Uterus (tissue), 4 donors: Measurements from ENCODE around the gene PPP2R2D. TPM values are rescaled to one million over a fixed set of nuclear protein-coding genes. Genes with fewer than 3 reads are reported as not detected.

Source experiments
- DNase-seq, 2 donors: peaks; one replicate each; pipeline ENCODE4 v3.0.0-alpha.2; 2019 to 2020
- H3K27ac ChIP-seq, 2 donors: fragments of 200-600 bp; sonication (generic); 1 replicate in 1 of 2; 2 replicates in 1 of 2; pipeline ENCODE4 v1.5.1; 2016 to 2018
- H3K27me3 ChIP-seq, 2 donors: fragments of 200-600 bp; sonication (generic); one replicate each; pipeline ENCODE4 v1.5.1; 2018 to 2019; ENCODE audit warnings: control low read depth in 1 of 2
- H3K36me3 ChIP-seq, 2 donors: fragments of 200-600 bp; sonication (generic); one replicate each; pipeline ENCODE4 v1.5.1; 2019; ENCODE audit warnings: control low read depth in 1 of 2
- H3K4me1 ChIP-seq, 2 donors: fragments of 200-600 bp; sonication (generic); one replicate each; pipeline ENCODE4 v1.5.1; 2018 to 2019; ENCODE audit warnings: control low read depth in 1 of 2
- H3K4me3 ChIP-seq, 2 donors: fragments of 200-600 bp; sonication (generic); 1 replicate in 1 of 2; 2 replicates in 1 of 2; pipeline ENCODE4 v1.5.1; 2018 to 2019; ENCODE audit warnings: mild to moderate bottlenecking in 1 of 2
- H3K9me3 ChIP-seq, 2 donors: fragments of 200-600 bp; sonication (generic); one replicate each; pipeline ENCODE4 v1.5.1; 2019; ENCODE audit warnings: control low read depth in 1 of 2
- POLR2A ChIP-seq, 2 donors: fragments of 450-650 bp; IDR thresholded peaks; one replicate each; pipeline ENCODE4 v1.6.1; 2016; ENCODE audit warnings: antibody characterized with exemption in 2 of 2, mild to moderate bottlenecking in 1 of 2, moderate library complexity in 1 of 2
- intact Hi-C: fragments of 100-400 bp; cut with DNase I; formaldehyde crosslinking; loops from one replicate; pipeline ENCODE4 v1.15.1; 2023; ENCODE audit warnings: low total_unique reads
- total RNA-seq, 4 donors: library from RNA; depleted of rRNA in 3 of 4; stranded (reverse); fragments of >200 nt in 3 of 4; gene quantifications; one replicate each; pipeline versions ENCODE4 v1.1.0 to v1.2.4, GENCODE V29; 2014 to 2023
- TF ChIP-seq, protein P1 (sequence below), 4 experiments: fragments of 200-600 bp in 2 of 4; fragments of 450-650 bp in 2 of 4; sonication (generic) in 2 of 4; IDR thresholded peaks; one replicate each; pipeline ENCODE4 v1.5.1; 2016 to 2019; ENCODE audit warnings: antibody characterized with exemption in 4 of 4, mild to moderate bottlenecking in 2 of 4, moderate library complexity in 1 of 4
- donor health status: DM: yes; HTN: yes; CAD: no.

PPP2R2D gene
- total RNA-seq, 4 donors from 2014 or later: 21.2 to 43.2 (median 36.3) TPM

DNA sequence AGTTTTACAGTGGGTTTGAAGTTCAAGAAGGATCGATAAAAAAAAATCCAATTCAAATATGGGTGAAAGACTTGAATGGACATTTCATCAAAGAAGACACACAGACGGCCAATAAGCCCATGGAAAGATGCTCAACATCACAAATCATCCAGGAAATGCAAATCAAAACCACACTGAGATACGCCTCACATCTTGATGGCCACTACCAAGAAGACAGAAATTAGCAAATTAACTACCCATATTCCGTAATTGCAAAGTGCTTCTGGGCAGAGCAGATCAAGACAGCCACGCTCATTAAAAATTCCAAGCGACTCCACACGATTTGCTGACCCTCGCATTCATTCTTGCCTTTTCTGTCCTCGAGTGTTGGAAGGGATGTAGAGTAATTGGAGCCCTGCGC is 34.1 kb upstream of the PPP2R2D start:
- H3K4me3 ChIP-seq: no peak overlapping the region
- H3K4me1 ChIP-seq: no peaks in the 10 kb centered on the region
- no peaks in the 10 kb centered on the region for H3K9me3 ChIP-seq
- DNase-seq: no peak
- intact Hi-C loops: no loop called here
- H3K27ac ChIP-seq: no peak overlapping the region
- no peaks in the 10 kb centered on the region for H3K36me3 ChIP-seq
- no peaks in the 10 kb centered on the region for H3K27me3 ChIP-seq
- TF ChIP-seq, protein P1, sequence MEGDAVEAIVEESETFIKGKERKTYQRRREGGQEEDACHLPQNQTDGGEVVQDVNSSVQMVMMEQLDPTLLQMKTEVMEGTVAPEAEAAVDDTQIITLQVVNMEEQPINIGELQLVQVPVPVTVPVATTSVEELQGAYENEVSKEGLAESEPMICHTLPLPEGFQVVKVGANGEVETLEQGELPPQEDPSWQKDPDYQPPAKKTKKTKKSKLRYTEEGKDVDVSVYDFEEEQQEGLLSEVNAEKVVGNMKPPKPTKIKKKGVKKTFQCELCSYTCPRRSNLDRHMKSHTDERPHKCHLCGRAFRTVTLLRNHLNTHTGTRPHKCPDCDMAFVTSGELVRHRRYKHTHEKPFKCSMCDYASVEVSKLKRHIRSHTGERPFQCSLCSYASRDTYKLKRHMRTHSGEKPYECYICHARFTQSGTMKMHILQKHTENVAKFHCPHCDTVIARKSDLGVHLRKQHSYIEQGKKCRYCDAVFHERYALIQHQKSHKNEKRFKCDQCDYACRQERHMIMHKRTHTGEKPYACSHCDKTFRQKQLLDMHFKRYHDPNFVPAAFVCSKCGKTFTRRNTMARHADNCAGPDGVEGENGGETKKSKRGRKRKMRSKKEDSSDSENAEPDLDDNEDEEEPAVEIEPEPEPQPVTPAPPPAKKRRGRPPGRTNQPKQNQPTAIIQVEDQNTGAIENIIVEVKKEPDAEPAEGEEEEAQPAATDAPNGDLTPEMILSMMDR (IDR thresholded peaks at IDR 0.05): no peak
- no peak for TF ChIP-seq POLR2A (IDR thresholded peaks at IDR 0.05)

DNA sequence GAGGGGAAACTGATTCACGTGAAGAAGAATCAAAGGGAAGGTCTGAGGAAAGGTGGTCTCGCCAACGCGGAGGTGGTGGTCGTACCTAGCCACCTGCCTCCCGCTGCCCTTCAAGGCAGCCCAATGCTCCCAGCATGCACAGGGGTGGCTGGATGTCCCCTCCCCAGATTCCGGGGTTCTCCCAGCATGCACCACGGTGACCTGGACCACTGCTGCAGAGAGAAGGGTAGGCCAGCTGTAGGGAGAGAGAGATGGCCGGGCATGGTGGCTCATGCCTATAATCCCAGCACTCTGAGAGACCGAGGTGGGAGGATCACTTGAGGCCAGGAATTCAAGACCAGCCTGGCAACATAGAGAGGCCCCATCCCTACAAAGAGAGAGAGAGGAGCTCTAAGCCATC is 32.4 kb upstream of the PPP2R2D start:
- intact Hi-C loops: no loop called here
- no peak overlapping the region for H3K27ac ChIP-seq
- TF ChIP-seq, protein P1 (IDR thresholded peaks at IDR 0.05): no peak
- TF ChIP-seq POLR2A (IDR thresholded peaks at IDR 0.05): no peak
- DNase-seq: no peak
- H3K36me3 ChIP-seq: no peaks in the 10 kb centered on the region
- H3K4me3 ChIP-seq: no peak overlapping the region
- H3K27me3 ChIP-seq: no peaks in the 10 kb centered on the region
- H3K9me3 ChIP-seq: no peaks in the 10 kb centered on the region
- no peaks in the 10 kb centered on the region for H3K4me1 ChIP-seq

DNA sequence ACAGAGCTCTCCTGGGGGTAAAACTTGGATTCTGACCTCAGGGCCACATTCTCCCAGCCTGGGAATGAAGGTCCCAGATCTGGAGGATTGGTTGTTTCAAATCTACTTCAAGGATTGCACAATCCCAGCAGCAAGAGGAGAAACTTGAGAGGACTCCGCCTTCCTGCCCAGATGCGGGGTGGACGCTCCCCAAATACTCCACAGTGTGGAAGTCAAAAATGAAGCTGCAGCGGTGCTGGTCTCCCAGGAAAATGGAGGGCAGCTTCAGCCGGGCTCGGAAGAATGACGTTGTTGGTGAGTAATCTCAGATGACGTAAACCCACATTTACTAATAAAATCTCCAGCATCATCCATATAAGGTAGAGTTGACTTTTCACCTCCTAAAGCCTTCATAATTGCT is 31.5 kb upstream of the PPP2R2D start:
- Histone ChIP-seq H3K4me1 (no peaks in the 10 kb centered on the region), H3K27me3 (no peaks in the 10 kb centered on the region), H3K27ac (no peak overlapping the region), H3K9me3 (no peaks in the 10 kb centered on the region), H3K36me3 (no peaks in the 10 kb centered on the region), H3K4me3 (no peak overlapping the region)
- TF ChIP-seq, protein P1 (IDR thresholded peaks at IDR 0.05): no peak
- no peak for TF ChIP-seq POLR2A (IDR thresholded peaks at IDR 0.05)
- no peak for DNase-seq
- intact Hi-C loops: no loop called here

DNA sequence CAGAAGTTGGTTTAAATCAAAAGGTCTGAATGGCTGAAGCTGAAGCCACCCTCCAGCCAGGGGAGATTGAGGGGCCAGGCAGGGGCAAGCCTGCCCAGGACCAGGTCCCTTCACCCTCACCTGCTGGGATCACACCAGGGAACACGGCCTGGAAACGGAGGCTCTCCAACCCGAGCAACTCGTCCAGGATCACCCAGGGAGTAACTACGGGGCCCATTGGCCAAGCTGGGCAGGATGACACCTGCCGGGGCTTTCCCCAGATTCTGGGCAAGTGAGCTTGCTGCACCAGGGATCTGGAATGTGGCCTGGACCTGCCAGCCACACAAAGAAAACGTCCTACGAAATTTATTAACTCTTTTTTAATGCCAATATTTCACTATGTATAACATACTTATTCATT is 30.4 kb upstream of the PPP2R2D start:
- Histone ChIP-seq H3K27me3 (no peaks in the 10 kb centered on the region), H3K27ac (no peak overlapping the region), H3K36me3 (no peaks in the 10 kb centered on the region), H3K9me3 (no peaks in the 10 kb centered on the region), H3K4me3 (no peak overlapping the region), H3K4me1 (no peaks in the 10 kb centered on the region)
- no peak for DNase-seq
- TF ChIP-seq, protein P1 (IDR thresholded peaks at IDR 0.05): no peak
- no peak for TF ChIP-seq POLR2A (IDR thresholded peaks at IDR 0.05)
- intact Hi-C loops: no loop called here

DNA sequence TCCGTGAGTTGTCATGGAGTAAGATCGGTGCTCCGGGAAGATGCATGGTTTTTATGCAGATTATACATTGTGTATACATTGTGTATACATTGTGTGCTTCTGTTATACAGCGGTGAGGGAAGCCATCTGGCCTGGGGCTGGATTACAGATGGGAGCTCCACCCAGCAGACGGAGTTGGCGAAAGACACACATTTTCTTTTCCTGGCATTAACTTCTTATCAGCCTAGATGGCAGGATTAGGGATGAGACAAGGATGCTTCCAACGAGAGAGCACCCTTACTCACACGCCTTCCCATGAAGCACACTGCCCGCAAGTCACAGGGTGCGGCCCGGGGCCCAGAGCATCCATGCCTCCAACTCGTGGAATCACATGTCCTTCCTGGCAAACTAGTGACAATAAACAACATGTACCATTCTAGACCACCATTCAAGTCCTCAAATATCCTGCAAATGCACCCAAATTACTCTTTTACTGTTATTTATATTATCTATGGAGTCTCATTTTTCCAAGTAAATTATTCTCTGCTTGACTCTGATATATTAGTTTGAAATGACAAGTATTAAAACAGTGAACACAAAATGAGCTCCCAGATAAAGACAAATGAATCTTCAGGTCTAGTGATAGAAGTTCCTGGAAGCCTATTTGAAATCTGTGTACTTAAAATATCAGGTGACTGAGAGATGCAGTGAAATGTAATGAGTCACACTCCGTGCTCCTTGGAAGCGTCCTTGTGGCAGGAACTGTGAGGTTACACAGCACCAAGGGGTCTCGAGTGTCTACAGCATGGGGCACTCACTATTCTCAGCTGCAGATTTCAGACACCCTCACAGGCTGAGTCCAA is 29.8 kb upstream of the PPP2R2D start:
- Histone ChIP-seq H3K36me3 (no peaks in the 10 kb centered on the region), H3K9me3 (no peaks in the 10 kb centered on the region), H3K27ac (no peak overlapping the region), H3K4me3 (no peak overlapping the region), H3K27me3 (no peaks in the 10 kb centered on the region), H3K4me1 (no peaks in the 10 kb centered on the region)
- TF ChIP-seq, protein P1 (IDR thresholded peaks at IDR 0.05): no peak
- TF ChIP-seq POLR2A (IDR thresholded peaks at IDR 0.05): no peak
- intact Hi-C loops: no loop called here
- no peak for DNase-seq
